Keratinocyte (primary cell): ENCODE measurements around the gene SRPX. TPM values are rescaled to one million over a fixed set of nuclear protein-coding genes. Genes with fewer than 3 reads are reported as not detected.

Experiments
- DNase-seq: peaks from one replicate; pipeline ENCODE4 v3.0.0-alpha.2; 2011; ENCODE audit warnings: low read depth, missing footprints, low spot score
- FAIRE-seq: peaks from 2 replicates; lab custom pipeline; 2011; peaks lifted over from hg19 to GRCh38; lab: Jason Lieb, UNC
- H2AFZ ChIP-seq: 2 replicates; pipeline ENCODE4 v1.6.0; 2012; ENCODE audit warnings: low read length, control low read depth, inconsistent platforms; ENCODE audit not compliant: control insufficient read depth
- H3K27ac ChIP-seq: 2 replicates; pipeline ENCODE4 v1.5.1; 2011; ENCODE audit warnings: low read length; ENCODE audit not compliant: control insufficient read depth, insufficient read depth
- H3K27me3 ChIP-seq: 3 replicates; pipeline ENCODE4 v1.6.0; 2011; ENCODE audit warnings: low read length; ENCODE audit not compliant: control insufficient read depth, insufficient read depth; ENCODE audit errors: extremely low read depth
- H3K36me3 ChIP-seq, 2 experiments: 2 replicates in 1 of 2; 3 replicates in 1 of 2; pipeline ENCODE4 v1.5.1; 2011; ENCODE audit warnings: low read length in 2 of 2, mild to moderate bottlenecking in 1 of 2; ENCODE audit not compliant: control insufficient read depth in 2 of 2, insufficient read depth in 2 of 2; ENCODE audit errors: extremely low read depth in 1 of 2
- H3K4me1 ChIP-seq: 3 replicates; pipeline ENCODE4 v1.5.1; 2011; ENCODE audit warnings: low read length; ENCODE audit not compliant: control insufficient read depth, insufficient read depth; ENCODE audit errors: extremely low read depth
- H3K4me2 ChIP-seq: 3 replicates; pipeline ENCODE4 v1.6.0; 2011; ENCODE audit warnings: low read depth, low read length; ENCODE audit not compliant: control insufficient read depth, insufficient read depth; ENCODE audit errors: extremely low read depth
- H3K4me3 ChIP-seq, 3 experiments: fragments of 200-600 bp in 1 of 3; sonication (generic) in 1 of 3; 2 replicates in 2 of 3; 3 replicates in 1 of 3; pipeline ENCODE4 v1.5.1; 2011 to 2016; ENCODE audit warnings: low read length in 3 of 3, mild to moderate bottlenecking in 3 of 3, control low read depth in 2 of 3, inconsistent platforms in 1 of 3, low read depth in 1 of 3, mixed read lengths in 1 of 3, mixed run types in 1 of 3, moderate library complexity in 1 of 3; ENCODE audit not compliant: control insufficient read depth in 2 of 3, insufficient read depth in 2 of 3; ENCODE audit errors: extremely low read depth in 1 of 3
- H3K79me2 ChIP-seq: 2 replicates; pipeline ENCODE4 v1.6.0; 2012; ENCODE audit warnings: low read length; ENCODE audit not compliant: control insufficient read depth, insufficient read depth
- H3K9ac ChIP-seq: 3 replicates; pipeline ENCODE4 v1.6.0; 2011; ENCODE audit warnings: low read length; ENCODE audit not compliant: control insufficient read depth, insufficient read depth; ENCODE audit errors: extremely low read depth
- H3K9me1 ChIP-seq: 3 replicates; pipeline ENCODE4 v1.6.0; 2011; ENCODE audit warnings: low read length; ENCODE audit not compliant: control insufficient read depth, insufficient read depth; ENCODE audit errors: extremely low read depth
- H3K9me3 ChIP-seq: 2 replicates; pipeline ENCODE4 v1.5.1; 2012; ENCODE audit warnings: low read depth, low read length; ENCODE audit not compliant: control insufficient read depth
- H4K20me1 ChIP-seq: 3 replicates; pipeline ENCODE4 v1.6.0; 2011; ENCODE audit warnings: low read length; ENCODE audit not compliant: control insufficient read depth, insufficient read depth; ENCODE audit errors: extremely low read depth
- EZH2 ChIP-seq: IDR thresholded peaks from one replicate; pipeline ENCODE4 v1.6.1; 2012; ENCODE audit warnings: inconsistent platforms, mild to moderate bottlenecking, low read length, moderate library complexity
- dilution Hi-C: fragments of 300-500 bp; cut with MboI; formaldehyde crosslinking; loops from one replicate; pipeline ENCODE4 v1.7.0; 2020; ENCODE audit warnings: low sequenced_read_pairs; ENCODE audit not compliant: extremely low pct_ligation_motif_present
- polyA plus RNA-seq, 5 experiments: library from polyadenylated mRNA; depleted of rRNA in 3 of 5; stranded (reverse) in 3 of 5; stranded (forward) in 1 of 5; unstranded in 1 of 5; fragments of >200 nt; gene quantifications; 1 replicate in 1 of 5; 2 replicates in 3 of 5; 3 replicates in 1 of 5; pipeline versions ENCODE4 v1.2.1 to v1.2.3, GENCODE V29; 2011 to 2012; ENCODE audit warnings: missing spikeins in 2 of 5, low read depth in 1 of 5, low replicate concordance in 1 of 5
- TF ChIP-seq, protein P1 (sequence below), 3 experiments: IDR thresholded peaks in 1 of 3; conservative IDR thresholded peaks in 1 of 3; optimal IDR thresholded peaks in 1 of 3; 2 replicates in 2 of 3; 3 replicates in 1 of 3; pipeline versions ENCODE3 to v1.5.1; 2011; ENCODE audit warnings: low read length in 3 of 3, mild to moderate bottlenecking in 3 of 3, moderate library complexity in 2 of 3, control low read depth in 1 of 3, inconsistent platforms in 1 of 3; ENCODE audit not compliant: insufficient read depth in 2 of 3; ENCODE audit errors: extremely low read depth in 1 of 3

SRPX gene
- polyA plus RNA-seq, 1 donor (not counting 4 experiments of a cell fraction or from before 2014, with no cell fraction given): 53.8 TPM

DNA sequence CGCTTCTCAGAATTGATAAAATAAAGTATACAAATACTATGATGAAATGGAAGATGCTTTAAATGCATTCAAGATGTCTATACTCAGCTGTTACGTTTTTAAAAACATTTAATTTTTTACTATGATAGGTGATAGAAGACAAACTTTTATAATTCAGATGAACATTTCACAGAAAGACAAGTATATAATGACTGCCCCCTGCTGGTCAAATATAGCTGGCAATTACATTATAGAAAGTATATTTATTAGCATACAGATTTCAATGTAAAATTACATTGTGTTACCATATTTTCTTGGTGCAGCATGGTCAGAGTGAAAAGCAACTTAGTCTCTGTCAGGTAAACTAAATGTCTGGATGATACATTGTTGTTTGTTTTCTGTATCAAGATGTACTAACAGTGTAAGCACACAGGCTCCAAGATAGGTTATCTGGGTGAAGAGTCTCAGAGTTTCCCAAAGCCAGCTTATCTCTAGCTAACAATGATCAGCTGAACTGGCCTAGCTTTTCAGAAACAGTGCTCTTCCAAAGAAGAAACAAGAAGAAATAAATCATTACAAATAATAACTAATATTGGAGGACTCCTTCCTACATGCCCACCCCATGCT, 54.1 kb downstream of the SRPX start:
- no peaks in the 10 kb centered on the region for H3K79me2 ChIP-seq
- no peak overlapping the region for H3K27ac ChIP-seq
- H3K4me3 ChIP-seq: no peak overlapping the region
- H4K20me1 ChIP-seq: no peaks in the 10 kb centered on the region
- no peak for TF ChIP-seq EZH2
- TF ChIP-seq, protein P1, sequence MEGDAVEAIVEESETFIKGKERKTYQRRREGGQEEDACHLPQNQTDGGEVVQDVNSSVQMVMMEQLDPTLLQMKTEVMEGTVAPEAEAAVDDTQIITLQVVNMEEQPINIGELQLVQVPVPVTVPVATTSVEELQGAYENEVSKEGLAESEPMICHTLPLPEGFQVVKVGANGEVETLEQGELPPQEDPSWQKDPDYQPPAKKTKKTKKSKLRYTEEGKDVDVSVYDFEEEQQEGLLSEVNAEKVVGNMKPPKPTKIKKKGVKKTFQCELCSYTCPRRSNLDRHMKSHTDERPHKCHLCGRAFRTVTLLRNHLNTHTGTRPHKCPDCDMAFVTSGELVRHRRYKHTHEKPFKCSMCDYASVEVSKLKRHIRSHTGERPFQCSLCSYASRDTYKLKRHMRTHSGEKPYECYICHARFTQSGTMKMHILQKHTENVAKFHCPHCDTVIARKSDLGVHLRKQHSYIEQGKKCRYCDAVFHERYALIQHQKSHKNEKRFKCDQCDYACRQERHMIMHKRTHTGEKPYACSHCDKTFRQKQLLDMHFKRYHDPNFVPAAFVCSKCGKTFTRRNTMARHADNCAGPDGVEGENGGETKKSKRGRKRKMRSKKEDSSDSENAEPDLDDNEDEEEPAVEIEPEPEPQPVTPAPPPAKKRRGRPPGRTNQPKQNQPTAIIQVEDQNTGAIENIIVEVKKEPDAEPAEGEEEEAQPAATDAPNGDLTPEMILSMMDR (optimal IDR thresholded peaks at IDR 0.05 in 1 of 3, IDR thresholded peaks at IDR 0.05 in 1 of 3, conservative IDR thresholded peaks at IDR 0.05 in 1 of 3; ENCODE audit: extremely low read depth in 1 of 3, insufficient read depth in 2 of 3, low read length in 3 of 3): peak in 2 of 3 experiments; percentile 27 to 34
- no peaks in the 10 kb centered on the region for H3K4me1 ChIP-seq
- H2AFZ ChIP-seq: no peak overlapping the region
- DNase-seq (no peak), FAIRE-seq (no peak)
- H3K4me2 ChIP-seq: no peak overlapping the region
- H3K9me1 ChIP-seq: no peaks in the 10 kb centered on the region
- no peaks in the 10 kb centered on the region for H3K27me3 ChIP-seq
- no peak overlapping the region for H3K9ac ChIP-seq
- no peaks in the 10 kb centered on the region for H3K9me3 ChIP-seq
- H3K36me3 ChIP-seq: peaks cover 0 to 4% of the 10 kb centered on the region in 2 experiments
- dilution Hi-C loops: no loop called here

DNA sequence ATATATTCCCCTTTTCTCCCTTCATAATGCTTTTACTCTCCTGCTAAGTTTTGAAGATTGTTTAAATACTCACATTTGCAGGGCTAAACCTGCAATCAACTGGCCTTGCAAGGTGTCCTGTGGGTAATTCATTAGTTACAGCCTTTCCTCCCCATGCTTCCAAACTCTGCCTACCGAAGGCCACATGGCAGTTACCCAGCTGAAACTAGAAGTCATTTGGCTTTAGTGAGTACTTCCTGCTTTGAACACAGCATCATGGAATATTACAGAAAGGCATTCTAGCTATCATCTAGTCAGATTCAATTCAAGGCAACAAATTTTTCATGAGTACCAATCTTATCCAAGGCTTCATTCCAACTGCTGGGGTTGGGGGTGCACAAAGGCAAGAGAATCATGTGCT, 55.6 kb downstream of the SRPX start:
- Histone ChIP-seq H3K79me2 (no peaks in the 10 kb centered on the region), H3K4me3 (no peak overlapping the region), H3K4me2 (no peak overlapping the region), H3K36me3 (peaks cover 0 to 4% of the 10 kb centered on the region in 2 experiments), H3K27ac (no peak overlapping the region), H3K4me1 (no peaks in the 10 kb centered on the region), H3K9me1 (no peaks in the 10 kb centered on the region), H3K27me3 (no peaks in the 10 kb centered on the region), H3K9ac (no peak overlapping the region), H2AFZ (no peak overlapping the region), H4K20me1 (no peaks in the 10 kb centered on the region), H3K9me3 (no peaks in the 10 kb centered on the region)
- no peak for DNase-seq
- TF ChIP-seq, protein P1 (optimal IDR thresholded peaks at IDR 0.05 in 1 of 3, IDR thresholded peaks at IDR 0.05 in 1 of 3, conservative IDR thresholded peaks at IDR 0.05 in 1 of 3; ENCODE audit: extremely low read depth in 1 of 3, insufficient read depth in 2 of 3, low read length in 3 of 3): no peak
- TF ChIP-seq EZH2: no peak
- FAIRE-seq: no peak
- dilution Hi-C loops: no loop called here
